Activated T-helper 2 cell treated with anti-CD3 and anti-CD28 coated beads, Interferon-gamma antibody, Interleukin-2, Interleukin-4, amounts not matched to agents 10 μg/mL and 5 μg/mL and 100 μg/mL, durations not matched to agents 14 hours and 24 hours and 36 hours (primary cell): Measurements from ENCODE around the gene C10orf120. TPM values are rescaled to one million over a fixed set of nuclear protein-coding genes. Genes with fewer than 3 reads are reported as not detected.

Experiments
- DNase-seq: peaks from one replicate; pipeline ENCODE4 v3.0.0; 2021; ENCODE audit warnings: low spot score
- H3K27ac Mint-ChIP-seq: one replicate; pipeline ENCODE4 v1.8.0; 2021; ENCODE audit warnings: mixed read lengths
- H3K27me3 Mint-ChIP-seq: one replicate; pipeline ENCODE4 v1.8.0; 2021; ENCODE audit warnings: low read depth, mixed read lengths
- H3K36me3 Mint-ChIP-seq: one replicate; pipeline ENCODE4 v1.8.0; 2021; ENCODE audit warnings: low read depth, mixed read lengths
- H3K4me1 Mint-ChIP-seq: one replicate; pipeline ENCODE4 v1.8.0; 2021; ENCODE audit warnings: low read depth, mixed read lengths
- H3K4me3 Mint-ChIP-seq: one replicate; pipeline ENCODE4 v1.8.0; 2021; ENCODE audit warnings: low read depth, mild to moderate bottlenecking, moderate library complexity, mixed read lengths
- H3K9me3 Mint-ChIP-seq: one replicate; pipeline ENCODE4 v1.8.0; 2021; ENCODE audit warnings: mixed read lengths
- intact Hi-C: fragments of 100-400 bp; cut with micrococcal nuclease; formaldehyde crosslinking; loops from one replicate; pipeline ENCODE4 v1.15.1; 2023
- total RNA-seq: library from RNA; stranded (reverse); gene quantifications from 2 replicates; pipeline ENCODE4 v1.2.3, GENCODE V29; 2022

C10orf120 gene
- total RNA-seq, 1 donor from 2014 or later: not detected

DNA sequence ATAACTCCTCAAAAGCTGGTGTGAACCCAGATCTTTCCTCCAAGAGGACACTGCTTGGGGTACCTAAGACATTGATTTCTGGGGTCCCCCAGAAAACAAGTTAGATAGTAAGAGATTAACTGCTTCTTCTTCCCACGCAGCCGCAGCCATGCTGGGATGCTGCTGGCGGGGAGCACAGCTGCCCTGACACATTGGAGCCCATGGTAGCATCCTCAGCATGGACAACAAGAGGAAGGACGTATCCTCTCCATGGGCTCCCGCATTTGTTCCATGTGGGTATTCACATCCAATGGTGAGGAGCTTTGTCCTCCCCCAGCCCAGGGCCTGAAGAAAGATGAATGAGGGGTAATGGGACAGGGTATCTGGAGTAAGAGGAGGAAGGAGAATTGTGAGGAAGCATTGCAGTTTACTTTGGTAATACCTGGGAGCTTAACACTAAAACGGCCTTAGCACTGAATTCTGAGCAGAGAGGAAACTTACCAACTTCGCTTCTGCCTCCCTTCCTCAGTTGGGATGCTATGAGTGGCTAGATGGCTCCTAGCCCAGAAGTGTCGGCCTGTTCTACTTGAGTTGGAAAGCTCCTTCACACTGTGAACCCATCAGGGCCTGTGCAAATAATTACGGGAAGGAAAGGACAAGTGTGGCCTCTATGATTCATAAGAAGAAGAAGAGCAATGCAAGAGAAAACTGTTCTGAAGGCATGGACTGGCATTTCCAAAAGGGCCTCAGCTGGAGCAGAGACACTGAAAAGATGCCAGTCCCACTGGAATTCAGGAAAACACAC lies 43.9 kb downstream of the C10orf120 start:
- no peak overlapping the region for H3K4me3 Mint-ChIP-seq
- H3K36me3 Mint-ChIP-seq: no peaks in the 10 kb centered on the region
- no peaks in the 10 kb centered on the region for H3K9me3 Mint-ChIP-seq
- H3K27me3 Mint-ChIP-seq: peaks cover 9% of the 10 kb centered on the region
- H3K4me1 Mint-ChIP-seq: no peaks in the 10 kb centered on the region
- intact Hi-C loops: no loop called here
- DNase-seq: no peak
- H3K27ac Mint-ChIP-seq: no peak overlapping the region

DNA sequence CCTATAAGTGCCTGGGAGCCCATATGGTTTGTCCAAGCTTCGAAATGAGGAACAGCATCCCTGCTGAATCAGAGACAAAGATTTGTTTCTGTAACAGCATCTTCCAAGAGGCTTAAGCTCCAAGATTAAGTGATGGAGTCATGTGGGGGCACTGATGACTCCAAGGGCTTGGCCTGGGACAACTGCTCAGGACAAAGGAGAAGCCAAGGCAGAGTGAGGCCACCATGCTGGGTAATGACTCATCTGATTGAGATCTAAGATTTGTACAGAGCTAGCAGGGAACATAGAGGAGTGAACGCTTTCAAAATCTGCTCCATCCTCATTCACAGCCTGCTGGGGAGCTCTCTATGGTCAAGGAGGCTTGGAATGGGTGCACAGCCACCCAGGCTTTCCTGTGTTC lies 49.3 kb downstream of the C10orf120 start:
- no peaks in the 10 kb centered on the region for H3K9me3 Mint-ChIP-seq
- no peak overlapping the region for H3K27ac Mint-ChIP-seq
- no peak overlapping the region for H3K4me3 Mint-ChIP-seq
- no peak for DNase-seq
- no peaks in the 10 kb centered on the region for H3K36me3 Mint-ChIP-seq
- H3K4me1 Mint-ChIP-seq: no peaks in the 10 kb centered on the region
- intact Hi-C loops: no loop called here
- H3K27me3 Mint-ChIP-seq: peaks cover 9% of the 10 kb centered on the region

DNA sequence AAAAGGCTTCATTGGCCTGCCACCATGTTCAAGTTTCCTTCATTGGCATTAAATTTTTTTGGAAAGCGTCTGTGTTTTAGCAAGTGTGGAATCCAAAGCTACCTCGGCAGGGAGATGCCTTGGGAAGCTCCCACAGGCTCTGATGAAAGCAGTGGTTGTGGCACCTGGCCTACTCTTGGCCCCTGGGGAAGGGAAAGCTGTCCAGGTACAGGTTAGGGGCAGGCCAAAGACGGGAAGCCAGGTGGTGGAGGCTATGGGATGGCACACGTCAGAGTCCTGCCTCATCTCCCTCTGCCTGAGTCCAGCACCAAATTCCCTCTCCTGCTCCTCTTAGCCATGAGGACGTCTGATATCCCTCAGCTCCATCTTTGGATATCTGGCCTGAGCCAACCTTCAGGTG lies 49.7 kb downstream of the C10orf120 start:
- H3K4me1 Mint-ChIP-seq: no peaks in the 10 kb centered on the region
- H3K4me3 Mint-ChIP-seq: no peak overlapping the region
- H3K27ac Mint-ChIP-seq: no peak overlapping the region
- DNase-seq: no peak
- intact Hi-C loops: loop anchor here (5.0 kb wide), 1 partner anchor 907 kb away; no protein-coding TSS in a partner anchor
- no peaks in the 10 kb centered on the region for H3K9me3 Mint-ChIP-seq
- no peaks in the 10 kb centered on the region for H3K36me3 Mint-ChIP-seq
- H3K27me3 Mint-ChIP-seq: peaks cover 9% of the 10 kb centered on the region

GRCh38 chr10:122648599-122649428 lies 50.8 kb downstream of the C10orf120 start:
- no peak overlapping the region for H3K27ac Mint-ChIP-seq
- DNase-seq: no peak
- H3K4me1 Mint-ChIP-seq: no peaks in the 10 kb centered on the region
- H3K4me3 Mint-ChIP-seq: no peak overlapping the region
- H3K27me3 Mint-ChIP-seq: peaks cover 8% of the 10 kb centered on the region
- no peaks in the 10 kb centered on the region for H3K9me3 Mint-ChIP-seq
- H3K36me3 Mint-ChIP-seq: no peaks in the 10 kb centered on the region
- intact Hi-C loops: loop anchor here (5.0 kb wide), 1 partner anchor 908 kb away; no protein-coding TSS in a partner anchor

Other genes with a start within 250 kb of the C10orf120 start
- not detected in 2 replicates for gene ARMS2, start 245.2 kb downstream of the C10orf120 start, total RNA-seq
- not detected in 2 replicates for gene HTRA1, start 238.3 kb downstream of the C10orf120 start, total RNA-seq
- gene DMBT1, start 139.1 kb downstream of the C10orf120 start, total RNA-seq: not detected in 2 replicates
- gene CUZD1, start 146.0 kb upstream of the C10orf120 start, total RNA-seq: 2.5 and 2.9 TPM in 2 replicates
- gene FAM24B, start 179.7 kb upstream of the C10orf120 start, total RNA-seq: 15.6 and 16.0 TPM in 2 replicates
- gene FAM24A, start 210.8 kb upstream of the C10orf120 start, total RNA-seq: not detected in 2 replicates